NCI-H2171 treated with DMSO at 0.1 percent for 48 hours (cell line): ENCODE data around the gene GPI.
"Not testable (repeated sequence)": the region's sequence is repeated elsewhere in the genome, so short reads cannot be mapped to it uniquely, and the experiment has no call there.

ENCODE experiments used
- DNase-seq: peaks from one replicate; lab custom pipeline; 2025; lab: John Stamatoyannopoulos, UW

Gene GPI

DNA sequence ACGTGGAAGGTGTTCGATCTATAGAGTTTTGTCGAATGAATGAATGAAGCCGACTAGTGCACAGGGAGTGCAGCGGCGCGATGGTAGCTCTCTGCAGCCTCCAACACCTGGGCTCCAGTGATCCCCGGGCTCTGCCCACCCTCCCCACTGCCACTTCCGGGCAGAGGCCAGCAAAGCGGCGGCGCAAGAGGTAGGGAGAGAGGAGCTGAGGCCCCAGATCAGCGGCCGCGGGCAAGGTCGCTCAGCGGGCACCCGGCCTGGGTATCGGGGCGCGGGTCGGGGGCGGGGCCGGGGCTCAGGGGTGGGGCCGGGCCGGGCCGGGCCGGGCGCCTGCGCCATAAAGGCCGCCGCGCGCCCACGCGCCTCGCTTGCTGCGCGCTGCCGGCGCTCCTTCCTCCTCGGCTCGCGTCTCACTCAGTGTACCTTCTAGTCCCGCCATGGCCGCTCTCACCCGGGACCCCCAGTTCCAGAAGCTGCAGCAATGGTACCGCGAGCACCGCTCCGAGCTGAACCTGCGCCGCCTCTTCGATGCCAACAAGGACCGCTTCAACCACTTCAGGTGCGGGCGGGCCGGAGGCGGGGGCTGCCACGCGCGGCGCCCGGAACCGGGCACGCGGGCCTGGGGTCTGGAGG is at the start of gene GPI:
GPI (plus strand) TSS at position 367 of the 633 bp plus-strand sequence; CDS start at position 438, 71 bp downstream.
- peak; percentile 64 for DNase-seq

DNA sequence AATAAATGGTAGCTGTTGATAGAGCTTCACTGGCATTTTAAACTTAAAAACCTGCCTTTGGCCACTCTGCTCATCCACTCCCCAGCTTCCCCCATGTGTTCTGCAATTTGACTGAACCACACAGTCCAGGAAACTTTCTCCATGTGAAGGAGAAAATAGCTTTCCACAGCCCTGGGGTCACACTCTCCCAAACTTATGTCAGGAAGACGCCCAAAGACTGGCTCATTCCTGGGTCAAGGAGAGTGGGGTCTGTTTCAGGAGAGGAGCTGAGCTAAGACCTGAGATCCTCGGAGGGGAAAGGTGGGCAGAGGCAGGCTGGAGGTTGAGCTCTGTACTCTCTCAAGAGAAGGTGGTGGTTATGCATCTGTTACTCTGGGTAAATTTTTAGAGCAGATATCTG is 48.7 kb upstream of the GPI start:
- DNase-seq: no peak

DNA sequence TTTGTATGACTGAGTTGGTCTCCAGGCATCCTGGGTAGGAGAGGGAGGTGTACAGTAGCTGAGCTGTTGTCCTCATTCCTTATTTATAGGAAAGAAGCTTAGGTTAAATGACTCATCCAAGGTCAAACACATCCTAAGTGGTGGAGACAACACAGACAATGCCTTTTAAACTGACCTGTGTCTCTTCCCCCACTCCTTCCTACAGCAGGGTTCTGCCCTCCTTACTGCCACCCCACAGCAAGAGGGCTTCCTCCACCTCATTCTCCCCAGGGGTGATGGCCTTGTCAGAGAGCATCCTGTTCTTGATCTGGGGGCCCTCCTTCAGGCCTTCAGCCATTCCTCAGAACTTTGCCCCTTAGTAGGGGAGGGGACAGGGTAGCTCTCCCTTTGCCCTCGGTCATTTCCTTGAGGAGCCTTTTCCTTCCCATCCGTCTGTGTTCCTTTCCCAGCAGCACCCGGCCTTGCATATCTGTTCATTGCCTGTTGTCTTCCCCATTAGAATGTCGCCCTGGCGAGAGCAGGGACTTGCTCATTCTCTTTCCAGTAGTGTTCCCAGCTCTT is 48.2 kb upstream of the GPI start:
- no peak for DNase-seq

DNA sequence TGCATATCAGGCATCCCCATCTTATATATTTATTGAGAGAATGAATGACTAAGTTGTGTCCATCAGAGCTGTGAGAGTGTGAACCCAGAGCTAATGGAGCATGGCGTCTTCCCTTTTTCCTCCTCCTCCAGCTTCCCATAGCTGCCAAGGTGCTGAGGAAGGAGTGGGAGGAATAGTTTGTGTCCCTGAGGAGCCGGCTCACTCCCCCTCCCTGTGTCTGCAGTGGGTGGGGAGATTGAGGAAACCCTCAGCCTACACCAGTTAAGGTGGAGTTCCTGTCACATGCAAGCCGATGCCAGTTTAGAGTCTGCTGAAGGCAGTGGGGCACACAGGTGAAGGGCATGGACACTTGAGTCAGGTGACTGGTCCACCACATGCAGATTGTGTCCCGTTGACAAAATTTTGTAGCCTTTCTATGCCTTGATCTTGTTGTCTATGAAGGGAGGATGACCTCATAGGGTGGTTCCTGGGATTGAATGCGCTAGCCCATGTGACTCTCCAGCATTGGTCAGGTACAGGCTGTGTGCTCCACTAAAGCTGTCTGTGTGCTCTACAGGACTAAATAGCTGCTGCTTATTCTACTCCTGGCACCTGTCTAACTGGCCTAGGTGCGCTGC is 47.6 kb upstream of the GPI start:
- no peak for DNase-seq

DNA sequence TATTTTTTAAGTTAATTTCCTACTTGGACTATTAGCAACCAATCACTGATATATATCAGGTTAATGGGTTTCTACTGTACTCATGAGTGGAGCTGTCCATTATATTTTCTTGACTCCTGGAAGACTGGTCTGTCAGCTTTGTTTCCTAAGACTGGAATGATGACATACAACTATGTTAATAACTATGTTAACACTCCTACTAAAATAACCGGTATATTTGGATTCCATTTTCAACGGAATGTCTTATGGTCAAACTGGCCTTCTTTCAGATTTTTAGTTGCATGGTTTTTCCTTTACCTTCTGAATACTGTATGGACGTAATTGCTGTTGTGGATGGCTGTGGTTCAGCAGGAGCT is 45.8 kb upstream of the GPI start:
- no peak for DNase-seq

DNA sequence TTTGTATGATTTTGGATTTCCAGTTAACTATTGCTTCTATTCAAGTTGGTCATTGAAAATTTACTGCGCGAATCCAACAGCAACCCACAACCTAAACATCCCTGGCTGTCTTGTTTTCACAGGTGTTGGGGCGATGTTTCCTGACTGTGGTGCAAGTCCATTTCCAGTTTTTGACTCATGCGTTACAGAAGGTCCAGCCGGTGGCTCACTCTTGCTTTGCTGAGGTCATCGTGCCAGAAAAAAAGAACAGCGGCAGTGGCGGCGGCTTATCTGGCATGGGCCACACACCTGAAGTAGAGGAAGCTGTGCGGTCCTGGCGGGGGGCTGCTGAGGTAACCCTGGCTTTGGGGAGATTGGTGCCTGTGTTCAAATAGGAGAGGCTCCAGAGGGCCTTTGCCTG is 45.2 kb upstream of the GPI start:
- no peak for DNase-seq

DNA sequence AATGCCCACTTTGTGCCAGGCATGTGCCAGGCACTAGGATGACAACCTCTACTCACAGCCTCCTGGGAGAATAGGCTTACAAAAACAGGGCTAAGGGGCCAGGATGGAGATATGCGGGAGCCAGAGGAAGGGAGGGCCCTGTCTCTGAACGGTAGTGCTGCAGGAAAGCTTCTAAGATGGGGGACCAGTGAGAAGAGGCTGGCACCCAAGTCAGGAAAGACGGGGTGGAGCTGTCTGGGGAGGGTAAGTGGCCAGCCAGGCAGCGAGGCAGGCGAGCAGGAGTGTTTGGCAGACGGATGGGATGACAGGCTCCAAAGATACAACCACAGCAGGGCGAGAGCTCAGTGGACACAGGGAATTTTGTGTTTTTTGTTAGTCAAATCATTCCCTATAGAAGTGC is 44.7 kb upstream of the GPI start:
- DNase-seq: no peak

DNA sequence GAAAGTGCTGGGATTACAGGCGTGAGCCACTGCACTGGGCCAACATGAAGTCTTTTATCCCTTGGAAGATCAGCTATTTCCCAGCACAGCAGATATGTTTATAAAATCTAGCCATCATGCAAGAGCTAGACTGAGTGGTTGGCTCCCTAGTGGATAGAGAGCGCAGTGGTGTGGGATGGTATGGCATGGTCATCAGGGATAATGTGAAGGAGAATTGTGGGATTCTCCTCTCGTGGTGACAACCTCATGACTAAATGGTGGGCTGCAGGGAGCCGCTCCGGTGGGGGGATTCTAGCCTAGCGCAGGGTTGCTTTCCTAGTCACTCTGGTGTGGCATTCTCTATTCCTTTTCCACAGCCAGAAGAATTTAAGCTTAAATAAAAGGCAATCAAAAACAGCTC is 43.3 kb upstream of the GPI start:
- DNase-seq: no peak

DNA sequence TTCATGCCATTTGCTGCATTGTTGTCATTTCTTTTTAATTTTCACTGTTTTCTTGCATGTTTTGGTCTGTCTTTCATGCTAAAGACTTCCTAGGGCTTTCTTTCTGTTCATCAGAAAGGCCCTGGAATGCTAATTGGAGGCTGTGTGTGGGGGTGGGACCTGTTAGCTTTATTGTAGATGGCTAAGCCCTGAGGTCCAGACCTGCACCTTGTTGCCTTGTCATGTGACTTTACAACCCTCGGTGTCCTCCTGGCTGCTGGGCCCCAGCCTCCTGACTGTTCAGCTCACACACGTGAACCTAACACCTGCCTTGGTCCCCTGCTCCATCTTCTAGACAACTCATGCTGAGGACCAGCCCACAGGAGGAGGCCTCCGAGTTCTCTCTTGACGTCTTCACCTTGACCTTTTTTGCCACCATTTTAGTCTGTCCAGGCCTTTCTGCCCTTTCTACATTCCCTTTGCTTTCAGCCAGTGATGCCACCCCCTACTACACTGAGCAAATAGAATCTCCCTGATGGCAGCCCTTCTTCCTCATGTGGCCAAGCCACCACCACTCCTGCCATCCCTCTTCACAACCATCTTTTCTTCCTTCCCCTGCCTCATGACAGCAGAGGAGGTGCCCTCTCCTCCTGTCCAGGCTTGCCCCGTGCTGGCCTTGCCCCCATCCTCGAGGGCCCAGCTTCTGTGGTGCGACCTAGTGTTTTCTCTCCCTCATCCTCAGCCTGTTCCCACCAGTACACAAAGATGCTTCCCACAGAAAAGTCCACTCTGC is 41.4 kb upstream of the GPI start:
- no peak for DNase-seq

DNA sequence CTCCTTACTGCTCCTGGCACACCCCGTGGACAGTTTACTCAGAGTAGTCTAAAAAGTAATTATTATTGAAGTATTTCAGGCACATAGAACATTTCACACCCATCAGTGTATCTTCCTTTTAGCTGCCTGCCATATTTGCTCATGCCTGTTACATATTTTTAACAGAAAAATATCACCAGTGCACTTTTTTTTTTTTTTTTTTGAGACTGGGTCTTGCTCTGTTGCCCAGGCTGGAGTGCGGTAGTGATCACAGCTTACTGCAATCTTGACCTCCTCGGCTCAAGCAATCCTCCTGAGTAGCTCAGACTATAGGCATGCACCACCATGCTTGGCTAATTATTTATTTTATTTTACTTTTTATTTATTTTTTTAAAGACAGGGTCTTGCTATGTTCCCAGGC is 40.7 kb upstream of the GPI start:
- DNase-seq: no peak

DNA sequence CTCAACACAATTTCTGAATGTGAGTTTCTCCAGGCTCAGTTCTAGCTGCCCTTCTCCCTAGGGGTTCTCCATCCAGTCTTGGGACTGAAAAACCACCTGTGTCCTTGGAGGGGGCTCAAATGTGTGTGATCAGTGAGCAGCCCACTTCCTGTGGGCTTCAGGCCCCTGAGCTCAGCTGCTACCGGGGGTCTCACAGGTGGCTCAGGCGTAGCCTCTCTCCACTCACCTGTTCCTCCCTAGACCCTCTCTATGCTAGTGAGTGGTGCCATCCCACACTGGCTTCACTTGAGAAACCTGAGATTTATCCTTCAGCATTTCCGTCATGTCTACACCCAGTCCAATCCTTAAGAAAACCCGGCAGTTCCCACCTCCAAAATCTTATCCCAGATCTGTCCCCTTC is 39.8 kb upstream of the GPI start:
- DNase-seq: no peak

DNA sequence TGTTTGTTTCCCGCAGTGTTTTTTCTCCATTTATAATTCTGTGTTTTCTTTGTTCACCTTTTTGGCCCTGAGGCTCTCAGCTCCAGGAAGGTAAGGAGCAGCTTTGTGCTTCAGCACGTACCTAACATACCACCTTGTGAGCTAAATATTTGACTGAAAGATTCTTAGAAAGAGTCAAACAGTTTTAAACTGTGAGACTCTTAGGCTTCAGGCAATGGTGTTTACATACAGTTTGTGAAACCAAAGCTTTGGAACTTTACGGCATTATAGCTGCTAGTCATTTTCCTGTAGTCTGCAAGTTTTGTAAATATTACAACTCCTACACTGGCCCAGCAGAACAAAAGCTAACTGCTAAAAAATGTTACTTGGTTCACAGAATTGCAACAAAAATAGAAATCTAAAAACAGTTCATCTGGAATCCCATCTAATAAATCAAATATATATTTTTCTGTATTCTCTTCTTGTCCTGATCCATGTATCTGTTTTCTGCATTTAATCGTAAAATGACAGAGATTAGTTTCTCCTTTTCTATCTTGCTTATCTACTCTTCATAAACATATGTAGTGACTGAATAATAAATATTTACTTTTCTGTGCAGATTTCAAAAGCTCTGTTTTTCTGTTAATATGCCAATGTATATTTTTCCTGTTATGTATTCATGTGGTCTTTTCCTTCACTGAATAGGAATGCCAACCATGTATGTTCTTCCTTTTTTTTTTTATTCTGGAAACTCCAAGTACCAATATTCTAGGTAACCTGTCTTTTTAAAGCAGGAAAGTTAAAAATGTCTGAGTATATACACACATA is 38.8 kb upstream of the GPI start:
- no peak for DNase-seq

DNA sequence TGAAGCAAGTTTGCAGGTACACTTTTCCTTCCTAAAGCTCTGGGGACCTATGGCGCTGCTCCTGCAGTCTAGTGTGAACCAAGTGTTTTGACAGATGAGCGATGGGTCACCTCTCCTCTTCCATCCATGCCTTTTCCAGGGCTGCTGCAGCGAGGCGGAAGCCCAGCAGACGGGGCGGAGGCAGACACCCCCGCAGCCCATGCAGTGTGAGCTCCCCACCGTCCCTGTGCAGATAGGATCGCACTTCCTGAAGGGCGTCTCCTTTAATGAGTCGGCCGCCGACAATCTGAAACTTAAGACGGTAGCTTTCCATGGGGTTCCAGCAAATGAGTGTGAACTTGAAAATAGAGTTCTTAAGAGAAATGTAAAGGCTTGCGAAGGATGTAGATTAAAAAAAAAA is 37.1 kb upstream of the GPI start:
- DNase-seq: no peak

DNA sequence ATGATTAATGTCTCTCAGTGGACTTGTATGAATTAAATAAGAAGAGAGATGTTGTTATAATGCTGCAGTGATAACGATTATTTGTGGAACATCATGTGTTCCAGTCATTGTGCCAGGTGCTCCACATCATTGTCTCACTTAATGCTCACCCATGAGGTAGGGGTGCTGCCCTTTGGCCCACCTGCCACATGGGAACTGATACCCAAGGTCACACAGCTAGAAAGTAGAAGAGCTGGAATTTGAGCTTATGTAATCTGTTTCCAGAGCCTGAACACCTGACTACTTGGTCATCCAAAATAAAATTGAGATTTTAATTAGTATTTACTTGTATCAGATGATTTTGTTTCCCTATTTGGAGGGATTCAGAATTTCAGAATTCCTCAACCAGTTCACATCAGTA is 36.0 kb upstream of the GPI start:
- no peak for DNase-seq

DNA sequence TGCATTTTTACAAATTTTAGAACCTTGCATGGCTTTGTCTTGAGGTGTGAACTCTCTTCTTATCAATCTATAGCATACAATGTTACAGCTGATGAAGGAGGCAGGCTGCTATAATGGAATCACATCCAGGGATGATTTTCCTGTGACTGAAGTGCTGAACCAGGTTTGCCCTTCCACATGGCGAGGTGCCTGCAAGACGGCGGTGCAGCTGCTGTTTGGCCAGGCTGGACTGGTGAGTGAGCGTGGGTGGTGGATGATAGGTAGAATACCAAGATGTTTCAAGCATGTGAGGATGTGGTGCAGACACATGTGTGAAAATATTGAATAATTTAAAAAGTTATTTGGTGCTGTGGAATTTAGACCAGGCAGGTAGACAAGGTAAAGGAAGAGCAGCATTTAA is 34.9 kb upstream of the GPI start:
- DNase-seq: no peak

DNA sequence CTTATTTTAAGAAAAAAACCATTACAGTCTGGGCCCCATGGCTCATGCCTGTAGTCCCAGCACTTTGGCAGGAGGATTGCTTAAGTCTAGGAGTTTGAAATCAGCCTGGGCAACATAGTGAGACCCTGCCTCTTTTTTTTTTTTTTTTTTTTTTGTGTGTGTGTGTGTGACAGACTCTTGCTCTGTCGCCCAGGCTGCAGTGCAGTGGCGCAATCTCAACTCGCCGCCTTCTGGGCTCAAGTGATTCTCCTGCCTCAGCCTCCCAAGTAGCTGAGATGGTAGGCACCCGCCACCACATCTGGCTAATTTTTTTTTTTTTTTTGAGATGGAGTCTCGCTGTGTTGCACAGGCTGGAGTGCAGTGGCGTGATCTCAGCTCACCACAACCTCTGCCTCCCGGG is 34.4 kb upstream of the GPI start:
- not testable (repeated sequence) for DNase-seq

DNA sequence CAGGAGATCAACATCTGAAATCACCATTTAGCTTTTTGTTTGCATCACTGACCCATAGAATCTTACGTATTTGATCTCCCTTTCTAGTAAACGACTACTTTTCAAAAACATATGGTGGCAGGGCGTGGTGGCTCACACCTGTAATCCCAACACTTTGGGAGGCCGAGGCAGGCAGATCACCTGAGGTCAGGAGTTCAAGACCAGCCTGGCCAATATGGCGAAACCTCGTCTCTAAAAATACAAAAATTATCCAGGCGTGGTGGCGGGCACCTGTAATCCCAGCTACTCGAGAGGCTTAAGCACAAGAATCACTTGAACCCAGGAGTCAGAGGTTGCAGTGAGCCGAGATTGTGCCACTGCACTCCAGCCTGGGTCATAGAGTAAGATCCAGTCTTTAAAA is 33.4 kb upstream of the GPI start:
- DNase-seq: not testable (repeated sequence)

DNA sequence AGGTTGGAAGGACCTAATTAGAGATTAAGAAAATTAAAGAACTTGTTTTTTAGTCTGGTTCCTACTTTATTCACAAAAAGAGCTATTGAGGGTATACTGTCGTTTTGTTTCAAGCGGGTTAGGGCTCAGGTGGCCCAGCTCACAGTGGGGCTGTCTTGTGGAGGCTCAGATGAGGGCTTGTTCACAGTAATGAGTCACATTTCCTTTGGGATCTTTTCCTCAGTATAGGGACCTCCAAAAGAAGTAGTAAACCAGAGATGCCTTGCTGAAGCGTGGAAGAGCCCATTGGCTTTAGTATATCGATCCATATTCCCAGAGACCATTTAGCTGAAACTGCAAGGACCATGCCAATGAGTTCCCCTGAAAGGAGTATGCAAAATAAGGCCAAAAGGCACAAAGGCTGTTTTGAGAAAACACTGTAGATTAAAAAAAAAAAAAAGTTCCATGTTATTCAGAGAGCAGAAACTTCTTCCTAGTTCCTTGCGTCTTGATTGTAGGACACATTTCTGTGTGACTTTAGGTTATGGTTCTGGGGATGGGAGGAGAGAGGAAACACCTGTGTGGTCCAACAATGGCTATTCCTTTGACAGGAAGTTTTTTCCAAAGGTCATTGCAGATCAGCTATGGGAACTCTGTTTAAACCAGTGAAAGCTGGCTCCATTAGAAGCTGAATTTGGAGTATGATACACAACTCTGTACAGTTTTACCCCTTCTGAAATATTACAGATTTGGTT is 32.8 kb upstream of the GPI start:
- DNase-seq: no peak

DNA sequence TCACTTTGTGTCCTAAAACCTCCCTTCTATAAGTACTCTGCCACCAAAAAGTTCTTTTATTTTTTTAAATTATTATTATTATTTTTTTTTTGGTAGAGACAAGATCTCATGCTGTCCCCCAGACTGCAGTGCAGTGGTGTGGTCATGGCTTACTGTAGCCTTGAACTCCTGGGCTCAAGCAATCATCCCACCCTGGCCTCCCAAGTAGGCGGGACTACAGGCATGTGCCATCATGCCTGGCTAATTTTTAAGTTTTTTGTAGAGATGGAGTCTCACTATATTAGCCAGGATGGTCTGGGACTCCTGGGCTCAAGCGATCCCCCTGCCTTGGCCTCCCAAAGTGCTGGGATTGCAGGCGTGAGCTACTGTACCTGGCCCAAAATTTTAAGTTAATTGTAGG is 29.1 kb upstream of the GPI start:
- DNase-seq: no peak

DNA sequence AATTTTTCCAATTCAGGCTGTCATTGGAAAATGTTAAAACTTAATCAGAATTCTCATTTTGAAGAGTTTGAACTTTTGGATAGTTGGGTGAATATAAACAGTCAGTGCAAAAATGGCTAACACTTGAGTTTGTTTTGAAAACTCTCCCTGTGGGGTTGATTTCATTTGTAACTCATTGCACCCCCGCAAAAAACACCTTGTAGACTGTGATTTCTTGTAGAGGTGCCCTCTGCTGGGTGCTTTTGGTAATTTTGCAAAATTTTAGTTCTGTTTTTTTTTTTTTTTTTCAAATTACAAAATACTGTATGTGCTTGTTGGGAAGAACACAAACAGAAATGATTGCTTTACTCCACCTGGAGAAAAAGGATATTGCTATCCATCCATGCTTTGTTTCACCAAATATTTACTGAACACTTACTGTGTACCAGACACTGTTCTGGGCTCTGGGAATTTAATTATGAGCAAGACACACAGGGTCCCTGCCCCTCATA is 28.2 kb upstream of the GPI start:
- peak; percentile 32 for DNase-seq

DNA sequence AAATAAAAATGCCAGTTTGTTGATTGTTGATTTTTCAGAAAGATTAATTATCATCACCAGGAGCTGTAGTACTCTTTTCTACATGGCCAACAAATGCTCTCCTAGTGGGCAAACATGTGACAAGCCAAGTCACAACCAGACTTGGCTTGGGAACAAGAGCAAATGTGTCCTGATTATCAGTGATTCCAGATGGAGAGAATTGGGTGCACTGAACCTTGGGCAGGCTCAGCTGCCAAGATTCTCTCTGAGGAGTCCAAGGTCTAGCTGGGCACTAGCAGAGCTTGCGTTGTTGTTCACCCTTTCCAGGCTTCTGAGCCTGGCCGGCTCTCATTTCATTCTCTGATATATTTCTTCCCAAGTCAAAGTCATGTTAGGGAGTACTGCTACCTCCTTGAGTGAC is 27.3 kb upstream of the GPI start:
- peak; percentile 13 for DNase-seq
